ENCODE results near the gene TMEM209. TPM values are rescaled to one million over a fixed set of nuclear protein-coding genes. Genes with fewer than 3 reads are reported as not detected.

The TMEM209 gene
- total RNA-seq, 1 experiment from 2014 or later, result 21.0 TPM

- no peak overlapping the region for H3K4me3 Mint-ChIP-seq
- ChIA-PET CTCF (interaction anchor here (0.5 kb wide), 1 partner anchor 150 kb away, joined by 4 read pairs; no protein-coding TSS in a partner anchor), POLR2A (interaction anchor here (0.5 kb wide), 2 partner anchors 9 to 627 kb away, joined by 4 read pairs; no protein-coding TSS in a partner anchor)
- ATAC-seq (no peak), DNase-seq (ENCODE audit: low spot score) (no peak)
- H3K27me3 Mint-ChIP-seq (ENCODE audit: low read depth), result no peaks in the 10 kb centered on the region
- TF ChIP-seq FOXP1 (CRISPR knock-in tag; IDR thresholded peaks at IDR 0.05; ENCODE audit: borderline replicate concordance) (no peak), ZNF425 (CRISPR knock-in tag; conservative IDR thresholded peaks at IDR 0.05) (no peak), IRF1 (CRISPR knock-in tag; IDR thresholded peaks at IDR 0.05) (no peak), KAT7 (CRISPR knock-in tag; IDR thresholded peaks at IDR 0.05; ENCODE audit: borderline replicate concordance) (no peak), FOXJ3 (CRISPR knock-in tag; IDR thresholded peaks at IDR 0.05; ENCODE audit: borderline replicate concordance) (no peak), ESRRA (CRISPR knock-in tag; IDR thresholded peaks at IDR 0.05; ENCODE audit: borderline replicate concordance) (no peak), ZNF263 (CRISPR knock-in tag; IDR thresholded peaks at IDR 0.05; ENCODE audit: low read depth) (no peak)
- no peaks in the 10 kb centered on the region for H3K4me1 Mint-ChIP-seq
- H3K9me3 Mint-ChIP-seq, result 0 out of 2 replicates have a peak, but pooled peaks cover 2% of the 10 kb centered on the region
- H3K27ac Mint-ChIP-seq, result no peak overlapping the region
- peaks cover 49% of the 10 kb centered on the region for H3K36me3 Mint-ChIP-seq
Observed at GRCh38 chr7:130160455-130160854, 44.8 kb downstream of the TMEM209 start.

- DNase-seq (ENCODE audit: low spot score) (no peak), ATAC-seq (no peak)
- Mint-ChIP-seq H3K27ac (no peak overlapping the region), H3K9me3 (0 out of 2 replicates have a peak, but pooled peaks cover 3% of the 10 kb centered on the region), H3K4me1 (no peaks in the 10 kb centered on the region), H3K36me3 (peaks cover 49% of the 10 kb centered on the region), H3K27me3 (ENCODE audit: low read depth) (no peaks in the 10 kb centered on the region), H3K4me3 (no peak overlapping the region)
- ChIA-PET CTCF (interaction anchor here (0.5 kb wide), 1 partner anchor 149 kb away, joined by 4 read pairs; no protein-coding TSS in a partner anchor), POLR2A (interaction anchor here (0.5 kb wide), 1 partner anchor 9 kb away, joined by 4 read pairs; no protein-coding TSS in a partner anchor)
- TF ChIP-seq FOXP1 (CRISPR knock-in tag; IDR thresholded peaks at IDR 0.05; ENCODE audit: borderline replicate concordance) (no peak), CREM (CRISPR knock-in tag; IDR thresholded peaks at IDR 0.05) (no peak), AFF4 (CRISPR knock-in tag; IDR thresholded peaks at IDR 0.05; ENCODE audit: borderline replicate concordance) (no peak), HMGXB4 (CRISPR knock-in tag; IDR thresholded peaks at IDR 0.05) (no peak), ESRRA (CRISPR knock-in tag; IDR thresholded peaks at IDR 0.05; ENCODE audit: borderline replicate concordance) (no peak), HMGA2 (CRISPR knock-in tag; IDR thresholded peaks at IDR 0.05) (no peak), MAX (CRISPR knock-in tag; IDR thresholded peaks at IDR 0.05) (no peak), SMAD3 (CRISPR knock-in tag; IDR thresholded peaks at IDR 0.05; ENCODE audit: borderline replicate concordance) (no peak), ZNF425 (CRISPR knock-in tag; conservative IDR thresholded peaks at IDR 0.05) (no peak), ZNF281 (CRISPR knock-in tag; IDR thresholded peaks at IDR 0.05) (no peak), ATF3 (CRISPR knock-in tag; conservative IDR thresholded peaks at IDR 0.05) (no peak), CBFB (CRISPR knock-in tag; IDR thresholded peaks at IDR 0.05; ENCODE audit: low read depth) (no peak)
Observed at GRCh38 chr7:130160023-130160422, 45.2 kb downstream of the TMEM209 start.
